ENCODE measurements around the gene KCNMA1. TPM values are rescaled to one million over a fixed set of nuclear protein-coding genes. Genes with fewer than 3 reads are reported as not detected.

The KCNMA1 gene
- total RNA-seq, 4 donors from 2014 or later, result 10.1 to 32.6 (median 20.1) TPM

DNA sequence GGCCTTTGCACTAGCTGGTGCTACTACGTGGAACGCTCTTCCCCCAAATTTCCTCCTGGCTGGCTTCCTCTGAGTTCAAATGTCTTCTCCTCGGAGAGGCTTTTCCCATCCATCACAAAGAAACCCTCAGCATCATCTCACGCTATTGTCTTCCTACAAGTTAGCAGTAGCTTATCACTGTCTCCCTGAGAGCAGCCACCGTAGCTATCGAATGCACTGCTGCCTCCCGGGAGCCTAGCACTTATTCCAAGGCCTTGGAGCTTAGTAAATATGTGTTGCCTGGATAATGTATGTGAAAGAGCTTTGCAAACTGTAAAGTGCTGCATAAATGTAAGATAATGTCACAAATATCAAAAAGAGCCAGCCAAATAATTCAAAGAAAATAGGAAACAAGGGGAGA is 124.4 kb downstream of the KCNMA1 start:
- TF ChIP-seq, protein P1, sequence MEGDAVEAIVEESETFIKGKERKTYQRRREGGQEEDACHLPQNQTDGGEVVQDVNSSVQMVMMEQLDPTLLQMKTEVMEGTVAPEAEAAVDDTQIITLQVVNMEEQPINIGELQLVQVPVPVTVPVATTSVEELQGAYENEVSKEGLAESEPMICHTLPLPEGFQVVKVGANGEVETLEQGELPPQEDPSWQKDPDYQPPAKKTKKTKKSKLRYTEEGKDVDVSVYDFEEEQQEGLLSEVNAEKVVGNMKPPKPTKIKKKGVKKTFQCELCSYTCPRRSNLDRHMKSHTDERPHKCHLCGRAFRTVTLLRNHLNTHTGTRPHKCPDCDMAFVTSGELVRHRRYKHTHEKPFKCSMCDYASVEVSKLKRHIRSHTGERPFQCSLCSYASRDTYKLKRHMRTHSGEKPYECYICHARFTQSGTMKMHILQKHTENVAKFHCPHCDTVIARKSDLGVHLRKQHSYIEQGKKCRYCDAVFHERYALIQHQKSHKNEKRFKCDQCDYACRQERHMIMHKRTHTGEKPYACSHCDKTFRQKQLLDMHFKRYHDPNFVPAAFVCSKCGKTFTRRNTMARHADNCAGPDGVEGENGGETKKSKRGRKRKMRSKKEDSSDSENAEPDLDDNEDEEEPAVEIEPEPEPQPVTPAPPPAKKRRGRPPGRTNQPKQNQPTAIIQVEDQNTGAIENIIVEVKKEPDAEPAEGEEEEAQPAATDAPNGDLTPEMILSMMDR (IDR thresholded peaks at IDR 0.05), result no peak
- DNase-seq (ENCODE audit: low spot score), result no peak
- ATAC-seq (ENCODE audit: low FRiP score), result no peak

DNA sequence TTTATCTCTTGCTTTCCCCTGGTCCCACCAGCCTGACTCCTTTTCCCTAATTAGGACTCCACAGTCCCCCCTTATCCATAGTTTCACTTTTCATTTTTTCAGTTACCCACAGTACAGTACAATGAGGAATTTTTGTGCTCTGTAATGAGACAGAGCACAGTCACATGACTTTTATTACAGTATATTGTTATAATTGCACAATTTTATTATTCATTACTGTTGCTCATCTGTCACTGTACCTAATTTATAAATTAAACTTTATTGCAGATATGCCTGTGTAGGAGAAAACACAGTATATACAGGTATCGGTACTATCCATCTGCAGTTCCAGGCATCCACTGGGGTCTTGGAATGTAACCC is 125.4 kb downstream of the KCNMA1 start:
- TF ChIP-seq, protein P1 (IDR thresholded peaks at IDR 0.05), result no peak
- DNase-seq (ENCODE audit: low spot score), result no peak

DNA sequence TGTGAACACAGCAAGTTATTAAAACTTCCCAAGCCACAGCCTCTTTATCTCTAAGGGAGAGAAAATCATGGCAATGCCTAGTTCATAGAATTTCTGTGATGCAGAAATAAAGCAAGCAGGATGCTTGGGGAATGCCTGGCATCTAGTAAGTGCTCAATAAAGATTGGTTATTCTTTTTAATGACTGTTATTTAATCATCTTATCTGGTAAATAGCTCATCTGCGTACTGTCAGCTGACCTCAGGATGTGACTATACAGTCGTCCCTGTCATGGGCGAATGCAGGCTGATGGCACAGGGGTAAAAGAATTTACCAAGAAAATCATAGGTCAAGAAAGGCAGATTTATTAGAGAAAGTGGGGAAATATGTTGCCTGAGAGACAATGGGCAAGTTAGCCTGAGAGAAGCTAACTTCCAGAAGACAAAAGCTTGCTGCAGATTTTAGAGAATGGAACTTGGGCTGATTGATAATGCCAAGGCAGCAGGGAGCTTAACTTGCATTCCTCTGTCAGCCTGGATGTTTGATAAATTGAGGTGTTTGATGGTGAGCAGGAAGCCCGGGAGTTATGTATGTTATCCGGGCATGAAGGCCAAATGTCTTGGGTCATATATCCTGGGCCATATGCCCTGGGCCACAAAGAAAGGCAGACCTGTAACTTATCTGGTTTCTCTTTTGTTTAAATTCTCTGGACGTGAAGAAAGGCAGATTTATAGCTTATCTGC is 126.0 kb downstream of the KCNMA1 start:
- DNase-seq (ENCODE audit: low spot score), result no peak
- TF ChIP-seq, protein P1 (IDR thresholded peaks at IDR 0.05), result no peak
- ATAC-seq (ENCODE audit: low FRiP score), result no peak

More for the DNA sequence above, 125.4 kb downstream of the KCNMA1 start:
- ATAC-seq (ENCODE audit: low FRiP score), result no peak

DNA sequence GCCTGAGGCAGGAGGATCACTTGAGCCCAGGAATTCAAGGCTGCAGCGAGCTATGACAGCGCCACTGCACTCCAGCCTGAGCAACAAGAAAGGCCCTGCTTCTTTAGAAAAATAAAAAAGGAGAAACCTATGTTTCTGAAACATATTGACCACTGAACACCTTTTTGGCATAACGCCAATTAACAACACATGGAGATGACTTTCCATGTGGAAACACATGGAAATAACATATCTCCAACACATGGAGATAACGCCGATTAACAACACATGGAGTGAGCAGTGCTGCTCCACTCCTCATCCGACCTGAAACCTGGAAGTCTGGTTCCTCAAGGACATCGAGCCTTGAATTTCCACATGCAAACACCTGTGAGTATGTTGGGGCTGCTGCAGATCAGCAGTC is 126.9 kb downstream of the KCNMA1 start:
- TF ChIP-seq, protein P1 (IDR thresholded peaks at IDR 0.05), result no peak
- DNase-seq (ENCODE audit: low spot score) (no peak), ATAC-seq (ENCODE audit: low FRiP score) (no peak)

DNA sequence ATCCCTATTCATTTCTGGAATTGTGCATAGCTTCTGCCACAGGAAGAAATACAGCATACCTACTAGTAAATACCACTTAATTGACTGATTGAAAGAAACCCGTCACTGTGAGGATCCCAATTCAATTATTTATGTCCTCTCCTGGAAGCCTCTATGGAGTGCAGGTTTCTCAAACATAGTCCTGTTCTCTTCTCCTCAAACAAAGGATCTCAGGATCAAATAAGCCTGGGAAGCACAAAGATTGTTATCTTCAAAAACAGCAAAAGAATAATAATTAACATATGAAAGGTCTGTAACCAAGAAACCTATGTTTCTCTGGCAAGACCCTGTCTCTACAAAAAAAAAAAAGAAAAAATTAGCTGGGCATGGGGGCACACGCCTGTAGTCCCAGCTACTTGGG is 127.3 kb downstream of the KCNMA1 start:
- TF ChIP-seq, protein P1 (IDR thresholded peaks at IDR 0.05), result no peak
- DNase-seq (ENCODE audit: low spot score) (no peak), ATAC-seq (ENCODE audit: low FRiP score) (no peak)

DNA sequence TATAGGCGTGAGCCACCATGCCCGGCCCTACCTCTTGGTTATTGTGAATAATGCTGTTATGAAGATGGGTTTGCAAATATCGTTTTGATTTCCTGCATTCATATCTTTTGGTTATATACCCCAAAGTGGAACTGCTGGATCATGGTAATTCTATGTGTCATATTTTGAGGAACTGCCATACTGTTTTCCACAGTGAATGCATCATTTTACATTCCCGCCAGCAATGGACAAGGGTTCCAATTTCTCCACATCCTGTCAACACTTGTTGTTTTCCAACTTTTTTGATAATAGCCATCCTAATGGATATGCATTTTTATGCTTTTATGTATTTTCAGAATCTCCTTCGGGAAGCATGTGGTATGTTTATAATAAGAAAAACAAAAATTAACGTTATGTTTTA is 128.2 kb downstream of the KCNMA1 start:
- TF ChIP-seq, protein P1 (IDR thresholded peaks at IDR 0.05), result no peak
- no peak for DNase-seq (ENCODE audit: low spot score)
- ATAC-seq (ENCODE audit: low FRiP score), result no peak

DNA sequence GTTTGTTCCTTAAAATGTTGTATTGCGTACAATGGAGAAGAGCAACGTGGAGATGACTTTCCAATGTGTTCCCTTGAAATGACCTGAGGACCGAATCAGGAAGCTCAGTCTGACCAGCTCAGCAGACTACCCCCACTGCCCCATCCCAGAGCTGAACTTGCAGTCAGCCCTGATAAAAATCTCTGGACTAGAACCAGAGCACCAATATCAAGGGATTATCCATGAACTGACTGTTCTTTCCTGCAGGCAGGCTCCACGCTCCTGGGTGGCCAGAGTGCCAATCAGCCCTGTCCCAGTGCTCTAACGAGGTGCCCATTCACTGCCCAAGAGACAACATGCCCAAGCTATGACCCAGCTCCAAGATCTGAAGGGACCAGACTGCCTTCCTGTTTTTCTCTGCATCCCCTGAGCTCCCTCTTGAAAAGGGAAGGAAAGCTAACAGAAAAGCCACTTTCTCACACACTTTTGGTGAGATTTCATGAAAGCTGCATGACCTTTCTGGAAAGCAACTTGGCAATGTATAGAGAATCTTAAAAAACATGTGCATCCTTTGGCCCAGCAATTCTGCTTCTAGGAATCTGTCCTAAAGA is 130.2 kb downstream of the KCNMA1 start:
- TF ChIP-seq, protein P1 (IDR thresholded peaks at IDR 0.05), result no peak
- ATAC-seq (ENCODE audit: low FRiP score) (no peak), DNase-seq (ENCODE audit: low spot score) (no peak)
